LHCN-M2 (cell line): Measurements from ENCODE around the gene CAPN8. TPM values are rescaled to one million over a fixed set of nuclear protein-coding genes. Genes with fewer than 3 reads are reported as not detected.
A peak's percentile ranks its signal among the peaks of the same experiment; 100 is the strongest.

ENCODE experiments used
- DNase-seq: peaks from one replicate; pipeline ENCODE4 v3.0.0-alpha.2; 2012; ENCODE audit warnings: low read depth
- polyA plus RNA-seq: library from polyadenylated mRNA; unstranded; fragments of >200 nt; gene quantifications from one replicate; pipeline ENCODE4 v1.2.1, GENCODE V29; 2012; ENCODE audit warnings: missing spikeins
- total RNA-seq: library from RNA; depleted of rRNA; stranded (reverse); fragments of >200 nt; gene quantifications from 2 replicates; pipeline ENCODE4 v1.2.3, GENCODE V29; 2014; rRNA removed

The CAPN8 gene
- not detected in 2 replicates for total RNA-seq
- not detected for polyA plus RNA-seq

DNA sequence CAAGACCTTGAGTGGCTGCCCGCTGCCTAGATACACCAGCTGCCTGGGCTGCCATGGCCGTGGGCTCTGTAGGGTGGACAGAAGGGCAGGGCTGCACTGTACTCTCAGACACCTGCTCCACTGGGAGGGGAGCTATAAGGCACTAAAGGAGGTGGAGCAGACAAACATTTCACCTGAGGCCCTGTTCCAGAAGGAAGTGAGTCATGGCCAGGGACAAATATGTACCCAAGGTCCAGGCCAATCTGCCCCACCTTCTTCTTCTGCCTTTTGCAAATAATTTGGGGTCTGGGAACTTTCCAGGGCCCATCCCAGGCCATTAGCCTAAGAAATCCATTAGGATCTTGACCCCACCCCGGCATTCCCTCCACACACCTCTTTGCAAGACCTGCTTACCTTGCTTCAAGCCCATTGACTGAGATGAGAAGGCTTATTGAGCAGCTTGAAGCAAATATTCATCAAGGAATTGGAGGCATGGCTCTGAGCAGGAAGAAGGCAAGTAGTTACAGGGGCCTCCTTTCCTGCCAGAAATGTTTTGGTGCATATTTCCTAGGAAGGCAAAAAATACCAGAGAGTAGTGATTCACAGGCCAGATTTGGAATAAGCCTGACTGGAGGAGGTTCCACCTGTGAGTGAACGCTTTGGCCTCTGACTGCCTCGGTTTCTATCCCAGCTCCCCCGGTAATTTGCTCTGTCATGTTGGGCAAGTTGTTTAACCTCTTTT lies at the start of gene CAPN8:
TSS of gene CAPN8 (minus strand) at position 110 of the 721 bp plus-strand sequence. CDS start at position 55, 55 bp downstream.
- no peak for DNase-seq

DNA sequence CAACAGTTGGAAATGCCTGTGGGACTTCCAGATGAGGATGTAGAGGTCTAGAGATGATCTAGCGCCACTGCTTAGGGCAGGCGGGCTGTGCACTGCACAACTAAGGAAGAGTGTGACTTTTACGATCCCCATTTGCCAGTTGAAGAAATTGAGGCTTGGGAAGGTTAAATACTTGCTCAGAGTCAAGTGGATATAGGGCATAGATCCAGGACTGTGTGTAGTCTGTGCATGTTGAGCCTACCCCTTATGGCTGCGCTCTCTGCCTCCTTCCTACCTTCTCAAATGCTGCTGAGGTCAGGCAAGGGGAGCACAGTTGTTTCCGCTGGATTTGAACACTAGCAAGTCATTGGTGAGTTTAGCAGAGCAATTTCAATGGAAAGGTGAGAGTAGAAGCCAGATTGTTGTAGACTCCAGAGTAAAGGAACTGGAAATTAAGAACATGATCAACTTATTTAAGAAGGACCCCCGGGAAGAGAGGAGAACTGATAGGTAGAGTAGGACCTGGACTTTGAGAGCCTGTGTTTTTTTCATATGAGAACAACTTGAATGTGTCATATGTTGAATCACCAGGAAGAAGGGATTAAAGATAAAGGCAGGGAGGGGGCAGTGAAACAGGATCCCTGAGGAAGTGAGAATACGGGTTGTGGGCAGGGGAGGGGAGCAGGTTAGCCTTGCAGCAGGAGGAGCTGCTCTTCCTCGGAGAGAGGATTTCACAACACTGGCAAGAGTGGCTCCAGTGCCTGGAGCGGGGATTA lies 49.5 kb upstream of the CAPN8 start:
- peak; percentile 96 for DNase-seq

DNA sequence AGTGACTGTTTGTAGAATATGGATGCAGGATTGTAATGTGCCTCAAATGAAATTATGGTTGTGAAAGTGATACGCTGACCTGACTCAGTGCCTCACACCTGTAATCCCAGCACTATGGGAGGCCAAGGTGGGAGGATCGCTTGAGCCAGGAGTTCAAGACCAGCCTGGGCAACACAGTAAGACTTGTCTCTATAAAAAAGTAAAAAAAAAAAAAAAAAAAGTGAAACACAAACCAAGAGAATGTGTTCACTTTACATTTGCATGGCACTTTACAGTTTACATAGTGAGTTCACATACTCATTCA lies 48.9 kb upstream of the CAPN8 start:
- no peak for DNase-seq

DNA sequence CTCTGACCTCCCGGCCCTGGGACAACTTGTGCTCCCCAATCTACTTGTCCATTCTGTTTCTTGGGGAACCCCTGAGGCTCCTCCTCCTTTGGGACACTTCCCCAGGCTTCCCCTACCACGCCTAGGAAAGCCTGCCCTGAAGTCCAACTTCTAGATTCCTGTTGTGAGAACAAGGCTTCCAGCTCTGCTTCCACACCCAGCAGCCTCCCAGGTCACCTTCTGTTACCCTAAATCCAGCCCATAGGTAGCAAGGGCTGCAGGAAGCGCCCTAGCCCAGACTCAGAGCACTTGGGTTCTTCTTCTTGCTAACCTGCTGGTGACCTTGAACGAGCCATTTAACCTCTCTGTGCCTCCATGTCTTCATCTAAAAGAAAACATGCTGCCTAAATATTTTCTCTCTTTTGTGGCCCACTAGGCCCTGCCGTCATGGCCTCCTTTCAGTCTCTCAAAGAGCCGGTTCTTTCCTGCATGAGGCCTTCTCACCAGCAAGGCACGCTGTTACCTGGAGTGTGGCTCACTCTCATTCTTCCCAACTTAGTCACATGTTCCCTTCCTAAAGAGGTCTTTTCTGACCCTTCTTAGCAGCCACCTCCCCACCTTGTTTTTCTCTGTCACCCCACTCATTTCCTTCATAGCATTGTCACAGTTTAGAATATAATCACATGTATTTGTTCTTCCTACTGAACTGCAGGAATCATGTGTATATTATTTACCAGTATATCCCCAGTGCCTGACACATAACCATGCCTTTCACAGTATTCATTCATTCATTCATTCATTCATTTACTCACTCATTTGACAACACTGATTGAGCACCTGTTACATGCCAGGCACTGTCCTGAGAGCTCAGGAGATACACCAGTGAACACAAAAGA lies 48.3 kb upstream of the CAPN8 start:
- DNase-seq = no peak

DNA sequence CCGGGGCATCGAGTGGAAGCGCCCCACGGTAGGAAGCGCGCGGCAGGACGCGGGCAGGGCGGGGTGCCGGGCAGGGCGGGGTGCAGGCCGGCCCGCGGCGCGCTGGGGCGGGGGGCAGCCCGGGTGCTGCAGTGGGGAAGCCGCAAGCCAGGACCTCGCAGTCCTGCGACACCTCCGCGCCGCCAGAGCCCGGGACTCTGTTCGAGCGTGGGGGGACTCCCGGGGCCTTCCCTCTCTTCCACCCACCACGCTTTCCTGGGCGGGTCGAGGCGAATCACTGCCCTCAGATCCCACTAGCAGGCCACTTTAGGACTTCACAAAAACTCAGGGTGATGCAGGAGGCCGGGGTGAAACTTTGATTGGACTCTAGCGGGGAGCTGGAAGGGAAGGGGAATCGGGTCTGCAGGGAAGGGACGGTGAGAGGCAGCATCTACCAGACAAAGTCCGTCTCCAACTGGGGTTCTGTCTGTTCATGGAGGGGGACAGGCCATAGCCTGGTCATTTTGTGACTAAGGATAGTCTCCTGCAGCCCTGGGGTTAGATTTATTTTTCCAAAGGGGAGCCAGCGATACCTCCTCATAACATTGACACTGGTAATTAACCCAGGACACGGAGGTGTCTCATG lies 47.5 kb upstream of the CAPN8 start:
- no peak for DNase-seq

DNA sequence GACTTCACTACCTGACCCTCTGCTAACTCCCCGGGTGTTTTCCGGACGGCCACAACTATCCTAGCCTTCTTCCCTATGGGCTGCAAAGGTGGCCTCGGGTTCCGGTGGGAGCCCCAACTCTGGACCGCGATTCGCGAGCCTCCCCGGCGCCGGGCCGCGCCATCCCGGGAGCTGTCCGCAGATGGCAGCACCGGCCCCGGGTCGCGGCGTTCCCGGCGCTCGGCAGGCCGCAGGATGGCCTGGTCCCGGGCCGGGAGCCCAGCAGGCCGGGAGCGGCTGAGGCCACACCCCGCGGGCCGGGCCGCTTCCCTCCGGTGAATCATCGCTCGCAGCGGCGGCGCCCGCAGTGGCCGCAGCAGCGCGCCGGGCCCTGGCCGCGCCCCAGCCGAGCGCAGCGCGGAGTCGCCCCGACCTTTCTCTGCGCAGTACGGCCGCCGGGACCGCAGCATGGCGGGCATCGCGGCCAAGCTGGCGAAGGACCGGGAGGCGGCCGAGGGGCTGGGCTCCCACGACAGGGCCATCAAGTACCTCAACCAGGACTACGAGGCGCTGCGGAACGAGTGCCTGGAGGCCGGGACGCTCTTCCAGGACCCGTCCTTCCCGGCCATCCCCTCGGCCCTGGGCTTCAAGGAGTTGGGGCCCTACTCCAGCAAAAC lies 46.8 kb upstream of the CAPN8 start, which contains the start of gene CAPN2:
TSS of gene CAPN2 (plus strand) at position 346 of the 656 bp plus-strand sequence. CDS start at position 448, 102 bp downstream.
- DNase-seq = peak; percentile 84

DNA sequence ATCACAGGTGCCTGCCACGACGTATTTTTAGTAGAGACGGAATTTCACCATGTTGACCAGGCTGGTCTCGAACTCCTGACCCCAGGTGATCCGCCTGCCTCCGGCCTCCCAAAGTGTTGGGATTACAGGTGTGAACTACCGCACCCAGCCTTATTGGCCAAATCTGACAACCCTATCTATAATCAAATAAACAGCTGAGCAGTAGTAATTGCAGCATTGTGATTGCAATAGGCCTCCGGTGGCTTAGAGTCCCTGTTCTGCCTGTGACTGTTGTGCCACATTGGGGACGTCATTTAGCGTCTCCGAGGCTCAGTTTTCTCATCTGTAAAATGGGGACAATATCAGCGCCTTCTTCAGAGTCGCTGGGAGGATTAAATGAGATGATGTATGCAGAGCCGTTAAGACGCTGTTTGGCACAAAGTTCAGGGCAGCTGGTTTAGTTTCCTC lies 46.3 kb upstream of the CAPN8 start:
- no peak for DNase-seq

DNA sequence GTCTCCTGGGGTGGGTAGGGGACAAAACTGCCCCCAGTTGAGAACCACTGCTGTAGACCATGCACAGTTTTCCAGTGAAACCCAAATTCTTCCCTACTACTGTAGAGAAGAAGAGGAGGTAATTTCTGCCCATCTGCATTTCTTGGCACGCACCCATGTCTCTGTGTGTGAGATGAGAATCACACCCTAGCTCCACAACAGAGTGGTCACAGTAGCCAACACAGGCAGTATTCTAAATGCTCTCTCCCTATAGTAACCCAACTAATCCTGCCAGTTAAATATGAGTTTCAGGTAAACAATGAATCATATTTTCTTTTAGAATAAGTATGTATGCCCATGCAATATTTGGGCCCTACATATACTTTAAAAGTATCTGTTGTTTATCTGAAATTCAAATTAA lies 45.7 kb upstream of the CAPN8 start:
- DNase-seq = no peak

DNA sequence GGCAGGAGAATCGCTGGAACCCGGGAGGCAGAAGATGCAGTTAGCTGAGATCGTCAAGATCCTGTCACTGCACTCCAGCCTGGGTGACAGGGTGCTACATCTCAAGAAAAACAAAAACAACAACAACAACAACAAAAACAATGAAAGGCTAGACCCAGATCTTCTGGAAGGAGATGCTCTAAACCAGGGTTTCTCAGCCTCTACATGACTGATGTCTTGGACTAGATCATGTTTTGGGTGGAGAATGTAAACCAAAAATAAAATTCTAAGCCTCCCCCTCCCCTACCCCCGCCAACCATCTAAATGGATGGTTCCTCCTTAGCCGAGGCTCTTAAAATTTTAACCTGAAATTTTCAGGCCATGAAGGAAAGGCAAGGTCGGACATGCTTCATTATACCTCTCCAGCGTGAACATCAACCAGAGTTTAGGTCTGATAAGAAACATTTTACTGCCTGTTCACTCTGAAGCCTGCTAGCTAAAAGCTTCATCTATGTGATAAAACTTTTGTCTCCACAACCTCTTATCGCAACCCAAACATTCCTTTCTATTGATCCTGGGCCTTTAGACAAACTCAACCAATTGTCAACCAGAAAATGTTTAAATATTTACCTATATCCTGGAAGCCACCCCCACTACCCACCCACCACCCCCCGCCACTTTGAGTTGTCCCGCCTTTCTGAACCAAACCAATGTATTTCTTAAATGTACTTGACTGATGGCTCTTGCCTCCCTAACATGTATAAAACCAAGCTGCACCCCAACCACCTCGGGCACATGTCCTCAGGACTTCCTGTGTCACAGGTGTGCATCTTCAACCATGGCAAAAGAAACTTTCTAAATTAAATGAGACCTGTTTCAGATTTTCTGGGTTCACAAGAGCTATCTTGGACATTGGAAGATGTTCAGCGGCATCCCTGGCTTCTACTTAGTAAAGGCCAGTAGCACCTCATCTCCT lies 45.0 kb upstream of the CAPN8 start:
- no peak for DNase-seq

DNA sequence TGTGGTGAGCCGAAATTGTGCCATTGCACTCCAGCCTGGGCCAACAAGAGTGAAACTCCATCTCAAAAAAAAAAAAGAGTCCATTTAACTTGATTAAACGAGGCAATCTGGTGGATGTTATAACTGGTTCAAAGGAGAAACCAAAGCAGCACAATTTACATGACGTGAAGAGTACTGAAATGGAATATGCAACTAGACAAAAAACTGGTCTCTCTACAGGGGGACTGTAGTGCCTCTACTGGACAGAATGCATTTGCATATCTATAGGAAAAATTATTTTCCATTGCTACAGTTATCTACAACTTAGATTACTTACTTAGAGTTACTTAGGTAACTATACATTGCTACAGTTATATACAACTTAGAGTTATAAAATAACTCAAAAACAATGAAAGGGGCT lies 44.1 kb upstream of the CAPN8 start:
- no peak for DNase-seq

DNA sequence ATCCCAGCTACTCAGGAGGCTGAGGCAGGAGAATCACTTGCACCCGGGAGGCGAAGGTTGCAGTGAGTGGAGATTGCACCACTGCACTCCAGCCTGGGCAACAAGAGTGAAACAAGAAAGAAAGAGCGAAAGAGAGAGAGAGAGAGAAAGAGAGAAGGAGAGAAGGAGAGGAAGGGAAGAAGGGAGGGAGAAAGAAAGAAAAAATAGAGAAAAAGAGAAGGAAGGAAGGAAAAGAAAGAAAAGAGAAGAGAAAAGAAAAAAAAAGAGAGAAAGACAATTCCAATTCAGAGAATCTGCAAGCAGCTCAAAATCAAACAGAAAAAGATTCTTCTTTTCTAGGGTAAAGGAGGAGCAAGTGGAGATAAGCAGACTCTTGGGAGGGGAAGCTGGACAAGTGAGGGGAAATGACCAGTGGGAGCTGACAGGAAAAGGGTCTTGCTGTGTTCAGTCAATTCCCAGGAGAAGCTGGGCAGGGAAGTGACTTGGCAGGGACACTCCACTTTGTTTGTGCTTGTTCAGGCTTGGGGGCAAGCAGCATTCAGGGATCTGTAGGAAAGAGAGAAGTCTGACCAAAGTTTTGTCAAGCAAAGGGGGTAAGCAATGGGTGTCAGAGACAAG lies 43.3 kb upstream of the CAPN8 start:
- no peak for DNase-seq

DNA sequence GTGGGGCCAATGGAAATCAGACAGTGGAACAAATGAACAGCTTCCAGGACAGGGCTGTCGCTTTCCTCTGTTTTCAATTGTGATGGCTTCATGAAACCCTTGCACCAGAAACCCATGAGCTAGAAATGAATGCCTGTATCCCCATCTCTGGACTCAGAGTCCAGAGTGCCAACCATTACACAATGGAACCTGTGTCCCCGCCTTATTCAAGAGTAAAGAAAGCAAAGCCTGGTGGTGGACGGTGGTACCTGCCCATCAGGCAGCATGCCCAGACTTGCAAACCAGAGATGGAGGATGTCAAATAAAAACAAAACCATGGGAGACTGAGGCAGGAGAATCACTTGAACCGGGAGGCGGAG lies 42.5 kb upstream of the CAPN8 start:
- no peak for DNase-seq

DNA sequence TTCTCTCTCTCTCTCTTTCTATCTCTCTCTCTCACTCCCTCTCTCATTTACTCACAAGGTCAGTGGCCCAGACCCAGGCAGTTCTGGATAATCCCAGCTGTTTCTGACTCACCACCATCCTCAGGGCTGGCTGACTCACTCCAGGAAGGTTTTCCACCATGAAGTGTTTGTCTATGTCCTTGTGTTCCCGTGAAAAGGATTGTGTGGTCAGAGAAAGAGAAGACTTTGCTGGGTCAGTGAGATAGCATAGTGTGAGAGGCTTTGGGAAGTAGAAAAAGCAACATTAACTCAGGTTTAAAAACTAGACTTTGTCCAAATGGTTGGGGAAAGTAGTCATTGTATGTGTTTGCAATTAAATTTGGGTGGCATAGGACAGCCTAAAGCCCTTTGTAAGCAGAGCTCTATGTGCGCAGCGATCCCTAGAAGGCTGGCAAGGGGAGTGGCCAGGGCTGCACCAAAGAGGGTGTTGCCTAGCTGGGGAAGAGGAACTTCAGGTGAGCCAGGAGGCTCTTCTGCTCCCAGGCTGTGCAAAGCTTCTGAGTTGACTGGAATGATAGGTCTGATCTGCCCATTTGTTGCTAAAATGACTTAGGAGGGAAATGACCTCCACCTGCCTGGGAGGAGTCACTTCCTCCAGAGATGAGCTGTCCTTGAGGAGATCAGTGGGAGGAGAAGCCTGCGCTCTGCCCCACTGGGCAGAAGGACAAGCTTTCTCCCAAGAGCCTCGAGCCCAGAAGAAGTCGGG lies 41.9 kb upstream of the CAPN8 start:
- peak; percentile 99 for DNase-seq

DNA sequence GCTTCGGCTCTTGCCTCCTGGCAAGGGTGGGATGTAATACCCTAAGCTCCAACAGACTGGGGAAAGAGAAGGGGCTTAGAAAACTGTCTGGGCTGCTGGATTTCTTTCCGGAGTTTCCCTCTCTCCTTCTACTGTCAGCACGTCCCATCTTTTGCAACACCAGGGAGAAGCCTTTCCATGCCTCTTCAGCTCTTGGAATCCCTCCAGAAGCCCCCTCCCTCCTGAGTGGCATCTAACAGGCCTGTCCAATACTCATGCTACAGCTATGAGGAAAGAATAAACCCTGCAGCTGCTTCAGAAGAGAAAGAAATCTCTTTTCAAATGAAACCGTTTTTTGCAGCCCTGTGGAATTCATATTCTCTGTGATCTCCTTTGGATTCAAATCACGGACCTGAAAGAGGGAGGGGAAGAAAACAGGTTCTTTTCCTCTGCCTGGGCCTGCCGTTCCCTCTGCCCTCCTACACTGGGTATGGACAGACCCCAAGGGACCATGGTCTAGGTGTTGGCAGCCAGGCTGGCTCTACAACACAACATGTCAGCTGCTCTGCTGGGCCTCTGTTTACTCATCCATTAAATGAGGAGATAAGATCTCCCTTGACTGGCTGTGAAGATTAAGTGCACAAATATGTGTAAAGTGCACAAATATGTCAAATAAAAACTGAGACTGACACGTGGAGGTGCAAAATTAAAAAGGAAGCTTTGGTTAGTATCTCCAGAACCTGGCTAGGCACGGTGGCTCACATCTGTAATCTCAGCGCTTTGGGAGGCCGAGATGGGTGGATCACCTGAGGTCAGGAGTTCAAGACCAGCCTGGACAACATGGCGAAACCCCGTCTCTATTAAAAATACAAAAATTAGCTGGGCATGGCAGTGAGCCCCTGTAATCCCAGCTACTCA lies 40.8 kb upstream of the CAPN8 start:
- peak; percentile 97 for DNase-seq

DNA sequence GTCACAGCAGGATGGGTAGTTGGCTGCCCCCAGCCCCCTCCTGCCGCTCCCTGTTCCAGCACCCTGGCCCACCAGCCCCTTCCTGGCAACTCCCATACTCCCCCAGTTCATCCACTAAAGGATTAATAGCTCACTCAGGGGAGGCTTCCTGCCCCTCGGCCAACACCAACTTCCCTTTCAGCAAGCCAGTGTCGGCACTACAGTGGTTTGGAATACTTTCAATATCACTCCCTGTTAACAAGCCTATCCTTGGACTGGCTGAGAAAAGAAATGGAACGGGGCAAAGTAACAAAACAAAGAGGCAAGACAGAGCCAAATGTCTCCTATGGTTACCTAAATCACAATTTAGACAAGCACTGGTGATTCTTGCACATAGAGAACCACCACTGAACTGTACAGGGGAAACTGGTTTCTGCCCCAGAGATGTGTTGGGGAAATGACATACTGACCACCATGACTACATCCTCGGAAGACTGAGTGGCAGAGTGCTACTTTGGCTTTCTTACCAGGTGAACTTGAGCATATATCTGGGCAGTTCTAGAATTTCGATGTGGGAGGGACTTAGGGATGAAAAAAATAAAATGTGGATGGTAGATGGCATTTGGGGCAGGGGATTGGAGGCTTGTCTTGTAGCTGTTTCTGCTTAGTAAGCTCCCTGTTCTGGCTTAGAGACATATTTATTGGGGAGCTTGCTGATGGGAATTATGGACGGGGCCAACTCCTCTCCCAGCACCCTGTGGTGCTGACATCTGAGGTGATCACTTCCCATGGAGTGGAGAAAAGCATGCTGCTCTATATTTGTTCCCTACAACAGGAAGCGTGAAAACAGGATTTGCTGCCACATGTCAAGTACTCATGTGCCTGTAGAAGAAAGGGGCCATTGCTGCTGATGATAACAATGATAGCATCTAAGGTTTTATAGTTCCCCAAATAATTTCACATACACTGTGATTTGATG lies 39.7 kb upstream of the CAPN8 start:
- DNase-seq = peak; percentile 70

DNA sequence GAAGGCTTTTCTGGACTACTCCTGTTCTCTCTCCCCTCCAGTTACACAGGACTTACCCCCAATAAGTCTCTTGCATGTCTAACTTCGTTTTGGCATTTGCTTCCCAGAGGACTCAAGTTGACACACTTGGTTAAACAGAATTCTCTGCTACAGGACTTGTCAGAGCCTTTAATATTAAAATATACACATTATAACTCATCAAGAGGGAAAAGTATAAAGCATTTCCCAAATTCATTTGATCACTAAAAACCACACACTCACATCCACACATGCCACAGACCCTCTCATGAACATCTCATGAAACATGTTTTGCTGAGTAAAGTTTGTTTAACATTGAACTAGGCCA lies 38.1 kb upstream of the CAPN8 start:
- DNase-seq = no peak
